NCI-H2196 treated with DMSO at 0.1 percent for 48 hours (cell line): Measurements from ENCODE around the gene SERAC1.
"Not testable (repeated sequence)": the region's sequence is repeated elsewhere in the genome, so short reads cannot be mapped to it uniquely, and the experiment has no call there.

Experiments
- DNase-seq: peaks from one replicate; lab custom pipeline; 2025; ENCODE audit not compliant: unreplicated experiment; lab: John Stamatoyannopoulos, UW

Gene SERAC1

DNA sequence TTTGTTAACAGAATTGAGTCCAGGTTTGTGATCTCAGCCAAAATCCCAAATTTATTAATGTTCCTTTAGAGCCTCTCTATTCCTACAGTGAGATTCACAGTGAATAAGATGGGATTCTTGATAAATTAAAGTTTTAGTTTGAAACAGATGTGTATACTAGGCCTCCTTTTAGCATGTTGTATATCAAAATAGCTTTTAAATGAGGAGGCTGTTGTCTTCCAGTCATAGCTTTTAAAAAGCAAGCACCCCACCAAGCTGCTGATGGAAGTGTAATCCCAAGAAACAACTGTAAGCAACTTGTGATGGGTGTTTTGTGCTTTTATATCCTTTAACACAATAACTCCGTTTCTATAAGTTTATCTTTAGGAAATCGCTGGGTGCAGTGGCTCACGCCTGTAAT is 7.0 kb upstream of the SERAC1 start:
- DNase-seq, result no peak

DNA sequence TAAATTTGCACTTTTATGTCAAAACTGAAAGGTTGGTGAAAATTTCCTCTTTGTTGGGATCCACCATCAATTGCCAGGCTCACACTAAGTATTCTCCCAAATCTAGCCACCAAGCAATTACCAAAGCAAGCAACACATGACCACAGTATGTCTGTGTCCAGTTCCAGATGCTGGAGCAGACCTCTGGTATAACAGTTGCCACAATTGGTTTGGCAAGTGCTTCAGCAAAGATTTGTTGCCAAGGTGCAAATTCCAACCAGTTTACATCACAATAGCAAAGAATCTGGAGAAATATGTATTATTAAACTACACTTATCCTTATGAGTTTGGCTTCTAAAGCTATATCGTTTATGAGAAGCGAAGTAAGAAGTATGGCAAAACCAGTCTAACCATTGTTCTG is 6.5 kb upstream of the SERAC1 start:
- no peak for DNase-seq

DNA sequence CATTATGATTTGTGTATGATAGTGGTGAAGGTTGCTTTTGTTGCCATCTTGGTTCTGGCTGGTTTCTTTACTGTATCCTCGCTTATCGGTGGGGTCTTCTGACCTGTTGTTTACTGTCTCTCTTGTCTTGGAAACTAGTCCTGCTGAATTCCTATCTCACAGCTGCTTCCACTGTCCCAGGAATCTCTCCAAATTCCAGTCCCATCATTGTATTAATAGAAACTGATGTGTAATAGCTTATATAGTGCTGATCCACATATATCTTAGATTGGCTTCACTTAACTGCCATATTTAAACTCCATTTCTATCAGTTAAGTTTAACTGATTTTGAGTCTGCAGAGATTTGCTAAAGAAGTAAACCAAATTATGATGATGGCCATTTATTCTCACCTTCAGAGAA is 6.0 kb upstream of the SERAC1 start:
- DNase-seq, result no peak

DNA sequence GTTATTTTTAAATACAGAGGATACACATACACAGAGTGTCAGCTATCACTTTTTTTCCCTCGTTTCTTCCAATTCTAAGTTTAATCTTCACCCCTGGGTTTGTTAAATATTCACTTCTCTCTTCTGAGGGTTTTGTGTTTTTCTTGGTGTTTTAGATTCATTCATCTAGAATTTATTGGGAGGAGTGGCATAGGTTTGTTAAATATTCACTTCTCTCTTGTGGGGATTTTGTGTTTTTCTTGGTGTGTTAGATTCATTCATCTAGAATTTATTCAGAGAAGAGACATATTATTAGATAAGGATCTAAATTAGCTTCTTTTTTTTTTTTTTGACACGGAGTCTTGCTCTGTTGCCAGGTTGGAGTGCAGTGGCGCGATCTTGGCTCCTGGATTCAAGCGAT is 3.9 kb upstream of the SERAC1 start:
- no peak for DNase-seq

DNA sequence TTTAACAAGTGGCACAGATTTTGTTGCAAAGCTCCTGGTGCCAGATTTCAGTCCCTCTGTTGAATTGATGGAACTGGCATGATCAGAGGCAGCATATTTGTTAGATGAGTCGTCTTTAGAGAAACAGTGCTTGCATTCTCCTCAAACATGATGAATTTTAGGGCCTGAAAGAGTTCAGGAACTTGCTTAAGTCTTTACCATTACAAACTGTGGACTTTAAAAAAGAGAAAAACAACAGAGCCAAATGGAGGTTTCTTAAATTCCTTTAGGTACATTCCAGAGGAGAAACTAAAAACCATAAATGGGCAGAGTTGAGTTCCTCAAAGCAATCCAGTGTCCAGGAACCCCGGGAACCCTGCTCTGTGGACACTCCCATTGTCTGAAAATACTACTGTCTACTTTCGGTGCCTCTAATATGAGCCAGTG is 2.6 kb upstream of the SERAC1 start:
- no peak for DNase-seq

DNA sequence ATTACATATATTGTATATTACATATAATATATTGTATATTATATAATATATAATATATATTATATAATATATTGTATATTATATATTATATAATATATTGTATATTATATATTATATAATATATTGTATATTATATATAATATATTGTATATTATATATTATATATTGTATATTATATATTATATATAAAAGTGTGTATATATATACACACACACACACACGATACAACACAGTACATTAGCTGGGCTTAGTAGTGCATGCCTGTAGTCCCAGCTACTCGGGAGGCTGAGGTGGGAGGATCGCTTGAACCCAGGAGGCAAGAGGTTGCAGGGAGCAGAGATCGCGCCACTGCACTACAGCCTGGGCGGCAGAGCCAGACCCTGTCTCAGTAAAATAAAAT is 1.6 kb upstream of the SERAC1 start:
- DNase-seq, result not testable (repeated sequence)

DNA sequence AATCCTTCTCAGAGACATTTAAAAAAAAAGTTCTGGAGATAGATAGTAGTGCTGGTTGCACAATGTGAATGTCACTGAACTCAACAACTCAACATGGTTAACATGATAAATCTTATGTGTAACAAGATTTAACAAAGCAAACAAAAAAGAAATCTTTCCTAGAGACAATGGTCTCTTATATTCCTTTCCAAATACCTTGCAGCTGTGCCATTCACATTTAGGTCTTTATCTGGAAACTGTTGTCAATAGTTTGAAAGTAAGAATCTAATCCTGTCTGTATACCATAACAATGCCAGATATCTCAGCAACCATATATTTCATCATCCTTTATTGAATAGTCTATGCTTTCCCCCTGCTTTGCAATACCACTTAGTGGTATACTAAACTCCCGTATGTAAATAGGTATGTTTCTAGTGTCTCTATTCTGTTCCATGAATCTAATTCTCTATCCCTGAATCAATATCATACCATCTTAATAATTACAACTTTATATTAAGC is 2.1 kb downstream of the SERAC1 start:
- DNase-seq, result no peak

DNA sequence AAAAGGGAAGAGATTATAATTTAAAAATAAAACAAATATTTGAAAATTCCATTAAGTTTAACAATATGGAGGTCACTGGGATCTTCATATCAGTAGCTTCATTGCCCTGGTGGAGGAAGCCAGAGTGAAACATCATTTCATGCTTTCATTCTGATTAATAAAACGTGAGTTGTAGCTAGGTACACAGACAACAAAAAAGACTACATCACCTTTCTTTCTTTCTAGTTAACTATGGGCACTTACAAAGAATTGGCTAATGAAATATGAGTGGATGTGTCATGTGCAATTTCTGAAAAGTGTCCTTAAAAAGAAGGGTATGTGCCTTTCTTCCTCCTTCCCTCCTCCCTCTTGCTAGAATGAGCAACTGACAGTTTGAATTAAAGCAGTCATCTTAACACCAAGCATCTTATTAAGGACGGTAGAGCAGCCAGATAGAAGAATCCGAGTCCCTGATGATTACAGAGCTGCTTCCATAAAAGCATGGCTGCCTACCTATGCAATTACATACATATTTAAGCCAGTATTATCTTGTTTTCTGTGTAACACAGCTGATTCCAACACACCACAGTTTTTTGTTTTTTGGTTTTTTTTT is 3.4 kb downstream of the SERAC1 start:
- no peak for DNase-seq

DNA sequence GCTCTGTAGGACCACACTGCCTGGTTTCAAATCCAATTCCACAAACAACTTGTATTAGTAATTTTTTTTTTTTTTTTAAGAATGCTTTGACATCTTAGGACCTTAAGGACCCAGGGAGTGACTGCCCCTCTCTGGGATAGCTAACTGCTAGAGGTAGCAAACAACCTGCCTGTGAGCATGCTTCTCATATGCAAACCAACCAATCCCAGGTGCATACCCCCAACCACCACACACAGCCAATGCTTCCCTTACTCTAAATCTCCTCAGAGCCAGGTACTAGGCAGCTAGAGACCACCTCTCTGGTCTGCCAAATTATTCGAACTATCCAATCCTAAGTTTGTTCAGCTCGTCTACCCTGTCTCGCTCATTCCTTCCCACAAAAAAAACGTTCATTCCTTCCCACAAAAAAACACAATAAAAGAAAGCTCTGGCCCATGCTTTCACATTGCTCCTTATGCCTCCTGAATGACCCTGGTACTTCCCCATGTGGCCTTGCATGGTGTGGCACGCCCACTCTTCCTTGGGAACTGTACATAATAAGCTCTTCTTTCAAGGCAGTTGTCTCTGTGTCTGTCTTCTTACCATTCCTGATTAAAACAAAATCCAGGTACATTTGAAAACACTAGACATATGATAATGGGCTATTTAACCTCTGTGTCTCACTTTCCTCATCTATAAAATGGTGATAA is 6.4 kb downstream of the SERAC1 start:
- no peak for DNase-seq

DNA sequence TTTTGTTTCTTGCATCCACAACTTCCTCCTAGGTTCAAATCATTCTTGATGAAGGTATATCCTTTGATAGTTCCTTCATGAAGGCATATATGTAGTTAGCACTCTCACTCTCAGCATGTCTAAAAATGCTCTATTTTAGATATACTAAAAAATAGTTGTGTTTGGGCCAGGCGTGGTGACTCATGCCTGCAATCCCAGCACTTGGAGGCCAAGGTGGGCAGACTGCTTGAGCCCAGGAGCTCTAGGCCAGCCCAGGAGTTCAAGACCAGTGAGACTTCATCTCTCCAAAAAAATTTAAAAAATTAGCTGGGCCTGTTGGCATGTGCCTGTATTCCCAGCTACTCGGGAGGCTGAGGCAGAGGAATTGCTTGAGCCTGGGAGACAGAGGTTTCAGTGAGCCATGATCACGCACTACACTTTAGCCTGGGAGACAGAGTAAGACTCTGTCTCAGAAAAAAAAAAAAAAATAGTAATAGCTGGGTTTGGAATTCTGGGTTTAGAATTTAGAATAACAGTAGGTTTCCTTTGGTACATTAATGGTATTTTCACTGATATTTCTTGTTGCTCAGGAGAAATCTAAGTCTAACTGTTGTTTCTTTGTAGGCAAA is 7.0 kb downstream of the SERAC1 start:
- no peak for DNase-seq

DNA sequence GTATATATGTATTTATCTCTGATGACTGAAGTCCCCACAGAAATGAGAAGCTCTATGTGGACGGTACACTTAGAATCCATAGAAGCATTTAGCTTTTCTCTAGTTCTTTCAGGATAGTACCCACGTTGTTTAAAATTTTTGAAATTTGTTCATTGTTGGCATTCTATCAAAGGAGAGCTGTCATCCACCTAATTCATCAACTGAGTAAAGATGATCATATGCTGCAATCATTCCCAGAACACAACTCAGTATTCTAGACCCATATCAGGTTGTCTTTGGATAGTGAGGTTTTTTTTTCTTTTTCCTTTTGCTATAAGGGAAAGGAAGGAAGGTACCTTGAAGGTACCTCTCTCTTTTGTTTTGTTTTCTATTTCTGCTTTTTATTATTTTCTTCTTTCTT is 9.3 kb downstream of the SERAC1 start:
- DNase-seq, result no peak

DNA sequence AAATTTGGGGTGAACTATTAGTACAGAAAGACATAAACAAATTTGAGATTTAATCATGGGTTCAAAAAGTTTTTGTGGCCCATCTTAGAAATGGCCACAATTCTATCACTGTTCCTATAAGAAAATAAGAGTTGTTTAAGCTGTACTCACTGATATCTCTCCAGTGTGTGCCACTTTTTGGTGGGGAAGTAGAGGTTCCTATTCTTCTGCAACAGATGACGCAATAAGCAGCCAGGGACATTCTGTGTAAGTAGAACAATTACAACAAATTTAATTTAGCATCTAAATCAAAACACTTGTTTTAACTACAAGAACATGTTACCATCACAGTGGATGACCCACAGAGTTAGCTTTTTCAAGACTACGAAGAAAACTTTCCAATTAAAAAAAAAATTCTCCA is 9.9 kb downstream of the SERAC1 start:
- no peak for DNase-seq

DNA sequence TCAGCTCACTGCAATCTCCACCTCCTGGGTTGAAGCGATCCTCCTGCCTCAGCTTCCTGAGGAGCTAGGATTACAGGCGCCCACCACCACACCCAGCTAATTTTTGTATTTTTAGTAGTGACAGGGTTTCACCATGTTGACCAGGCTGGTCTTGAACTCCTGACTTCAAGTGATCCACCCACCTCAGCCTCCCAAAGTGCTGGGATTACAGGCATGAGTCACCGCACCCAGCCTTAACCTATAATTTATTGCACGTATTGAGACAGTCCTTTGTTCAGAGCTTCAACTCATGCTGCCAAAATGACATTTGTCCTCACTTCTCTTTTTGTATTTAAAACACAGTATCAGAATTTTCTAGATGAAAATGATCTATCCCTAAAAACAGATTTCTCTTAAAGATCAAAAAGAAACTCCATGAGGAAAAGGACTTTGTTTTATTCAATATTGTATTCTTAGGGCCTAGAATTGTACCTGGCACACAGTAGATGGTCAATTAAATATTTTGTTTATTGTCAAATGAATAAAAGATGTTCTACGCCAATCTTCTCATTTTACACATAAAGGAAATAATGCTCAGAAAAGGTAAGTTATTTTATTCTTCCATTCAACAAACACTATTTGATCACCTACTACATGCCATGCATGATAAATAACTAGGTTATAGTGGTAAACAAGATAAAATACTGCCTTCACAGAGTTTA is 10.8 kb downstream of the SERAC1 start:
- DNase-seq, result no peak

DNA sequence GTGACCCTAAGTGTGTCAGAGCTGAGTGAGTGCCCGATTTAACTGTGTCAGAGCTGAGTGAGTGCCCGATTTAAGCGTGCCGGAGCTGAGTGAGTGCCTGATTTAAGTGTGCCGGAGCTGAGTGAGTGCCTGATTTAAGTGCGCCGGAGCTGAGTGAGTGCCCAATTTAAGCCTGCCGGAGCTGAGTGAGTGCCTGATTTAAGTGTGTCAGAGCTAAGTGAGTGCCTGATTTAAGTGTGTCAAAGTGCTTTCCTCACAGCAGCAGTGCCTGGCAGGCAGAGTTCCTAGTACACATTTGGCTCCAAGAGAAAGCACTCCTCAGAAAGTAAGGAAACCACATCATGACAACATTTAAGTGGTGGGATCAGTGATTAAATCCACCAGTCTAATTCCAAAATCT is 13.2 kb downstream of the SERAC1 start:
- DNase-seq, result no peak

DNA sequence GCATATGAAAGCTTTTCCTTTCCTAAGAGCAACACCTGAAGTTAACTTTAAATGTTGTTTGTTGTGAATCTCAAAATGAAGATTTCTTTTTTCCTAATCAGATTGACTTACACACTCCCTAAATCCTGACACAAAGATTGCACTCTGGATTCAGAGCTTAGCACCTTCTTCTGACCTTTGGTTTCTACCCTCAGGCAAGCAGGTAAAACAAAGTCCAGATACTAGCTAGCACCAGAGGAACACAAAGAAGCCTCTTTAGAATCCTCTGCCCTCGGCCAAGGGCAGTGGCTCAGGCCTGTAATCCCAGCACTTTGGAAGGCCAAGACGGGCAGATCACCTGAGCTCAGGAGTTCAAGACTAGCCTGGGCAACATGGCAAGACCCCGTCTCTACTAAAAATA is 14.5 kb downstream of the SERAC1 start:
- DNase-seq, result no peak

DNA sequence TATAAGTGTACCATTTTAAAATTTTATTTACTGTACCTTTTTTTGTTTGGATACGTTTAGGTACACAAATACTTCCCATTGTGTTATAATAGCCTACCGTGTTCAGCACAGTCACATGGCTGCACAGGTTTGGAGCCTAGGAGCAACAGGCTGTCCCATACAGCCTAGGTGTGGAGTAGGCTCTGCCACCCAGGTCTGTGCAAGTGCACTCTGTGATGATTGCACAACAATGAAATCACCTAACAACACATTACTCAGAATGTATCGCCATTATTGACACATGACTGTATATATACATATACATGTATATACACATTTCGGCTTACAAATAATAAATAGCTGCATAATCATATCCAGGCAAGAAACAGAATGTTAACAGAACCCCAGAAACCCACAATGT is 15.4 kb downstream of the SERAC1 start:
- no peak for DNase-seq

DNA sequence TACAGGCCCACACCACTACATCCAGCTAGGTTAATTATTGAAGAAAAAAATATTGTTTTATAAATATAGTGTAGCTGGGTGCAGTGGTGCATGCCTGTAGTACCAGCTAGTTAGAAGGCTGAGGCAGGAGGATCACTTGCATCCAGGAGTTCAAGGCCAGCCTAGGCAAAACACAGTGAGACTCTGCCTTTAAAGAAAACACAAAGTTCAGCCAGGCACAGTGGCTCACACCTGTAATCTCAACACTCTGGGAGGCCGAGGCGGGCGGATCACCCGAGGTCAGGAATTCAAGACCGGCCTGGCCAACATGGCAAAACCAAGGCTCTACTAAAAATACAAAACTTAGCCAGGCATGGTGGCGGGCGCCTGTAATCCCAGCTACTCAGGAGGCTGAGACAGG is 16.0 kb downstream of the SERAC1 start:
- not testable (repeated sequence) for DNase-seq

DNA sequence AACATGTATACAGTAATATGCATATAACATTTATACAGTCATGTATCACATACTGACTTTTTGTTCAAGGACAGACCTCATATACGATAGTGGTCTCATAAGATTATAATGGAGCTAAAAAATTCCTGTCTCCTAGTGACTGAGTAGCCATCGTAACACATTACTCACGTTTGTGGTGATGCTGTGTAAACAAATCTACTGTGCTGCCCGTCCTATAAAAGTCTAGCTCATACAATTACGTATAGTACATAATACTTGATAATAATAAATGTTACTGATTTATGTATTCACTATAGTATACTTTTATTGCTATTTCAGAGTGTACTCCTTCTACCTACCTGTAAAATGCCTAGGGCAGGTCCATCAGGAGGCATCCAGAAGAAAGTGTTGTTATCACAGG is 17.4 kb downstream of the SERAC1 start:
- DNase-seq, result no peak

DNA sequence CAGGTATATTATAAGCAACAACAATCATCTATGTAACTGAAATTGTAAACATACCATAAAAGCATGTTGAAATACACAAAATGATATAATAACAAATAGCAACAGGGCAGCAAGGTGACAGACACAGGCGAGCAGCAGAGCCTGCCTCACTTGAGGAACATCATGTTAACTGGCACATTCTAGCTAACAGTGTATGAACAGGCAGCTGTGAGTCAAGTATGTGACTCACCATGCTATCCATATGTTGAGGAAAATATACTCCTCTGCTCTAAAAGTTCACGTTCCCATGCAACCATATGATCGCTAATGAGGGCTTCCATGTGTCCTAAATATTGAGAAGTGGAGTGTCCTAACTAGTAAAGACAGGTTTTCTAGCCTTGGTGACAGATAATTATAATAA is 18.4 kb downstream of the SERAC1 start:
- no peak for DNase-seq

DNA sequence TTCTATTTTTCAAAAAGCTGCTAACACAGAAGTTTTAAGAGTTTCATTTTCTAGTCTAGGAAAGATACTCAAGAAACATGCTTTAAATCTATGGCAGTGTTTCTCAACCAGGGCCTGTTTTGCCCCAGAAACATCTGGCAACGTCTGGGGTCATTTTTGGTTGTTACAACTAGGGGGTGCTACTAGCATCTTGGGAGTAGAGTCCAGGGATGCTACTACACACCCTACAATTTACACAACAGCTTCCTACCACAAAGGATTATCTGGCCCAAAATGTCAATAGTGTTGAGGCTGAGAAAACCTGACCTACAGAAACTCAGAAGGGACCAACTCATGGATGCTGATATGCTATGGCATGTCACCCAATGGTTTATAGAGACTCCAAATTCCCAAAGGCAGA is 24.4 kb downstream of the SERAC1 start:
- DNase-seq, result no peak

DNA sequence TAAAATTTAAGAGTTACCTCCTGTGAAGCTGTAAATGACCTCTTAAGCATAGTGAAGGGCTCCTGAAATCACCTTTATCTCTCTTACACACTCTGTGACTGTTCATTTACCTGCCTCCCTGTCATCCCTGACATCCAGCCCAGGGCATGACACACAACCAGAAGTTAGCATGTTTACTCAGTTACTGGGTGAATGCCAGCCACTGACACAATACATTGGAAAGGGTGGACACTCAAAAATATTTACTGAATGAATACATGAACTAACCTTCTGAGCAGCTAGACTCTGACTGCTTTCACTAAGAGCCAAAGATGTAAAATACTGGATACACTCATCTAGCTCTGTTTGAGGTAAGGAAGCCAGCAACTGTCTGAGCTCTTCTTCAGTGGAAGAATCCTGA is 25.3 kb downstream of the SERAC1 start:
- DNase-seq, result no peak

DNA sequence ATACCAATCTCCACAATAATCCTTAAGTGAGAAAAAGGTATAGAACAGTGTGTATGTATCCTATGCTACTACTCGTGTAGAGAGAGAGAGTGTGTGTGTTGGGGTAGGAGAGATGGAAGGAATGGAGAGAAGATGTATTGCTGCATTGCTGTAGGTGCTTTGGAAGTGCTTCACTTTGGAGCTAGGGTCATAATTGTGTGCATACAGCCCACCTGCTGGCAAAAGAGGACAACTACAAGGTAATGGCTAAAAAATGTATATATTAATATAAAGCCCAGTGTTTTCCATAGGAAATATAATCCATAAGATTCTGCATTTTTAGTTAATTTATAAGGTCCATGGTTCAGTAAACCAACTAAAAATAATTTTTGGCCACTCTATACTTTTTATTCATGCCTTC is 36.1 kb downstream of the SERAC1 start:
- DNase-seq, result no peak
